Loucy (cell line): Measurements from ENCODE around the gene FKBP8.

Source experiments
- CTCF ChIP-seq: fragments of 200-600 bp; sonication (generic); conservative IDR thresholded peaks from 2 replicates; pipeline ENCODE4 v1.5.1; 2014; ENCODE audit warnings: mild to moderate bottlenecking, antibody characterized with exemption, low read length
- EZH2phosphoT487 ChIP-seq: fragments of 200-600 bp; IDR thresholded peaks from 2 replicates; pipeline ENCODE4 v1.6.1; 2018; ENCODE audit warnings: antibody characterized with exemption, mild to moderate bottlenecking, moderate library complexity, borderline replicate concordance

- TF ChIP-seq CTCF (no peak), EZH2phosphoT487 (no peak)
Observed at GRCh38 chr19:18500799-18501198, 42.6 kb downstream of the FKBP8 start.
